ENCODE measurements around the gene ARHGAP24.

ARHGAP24 gene

DNA sequence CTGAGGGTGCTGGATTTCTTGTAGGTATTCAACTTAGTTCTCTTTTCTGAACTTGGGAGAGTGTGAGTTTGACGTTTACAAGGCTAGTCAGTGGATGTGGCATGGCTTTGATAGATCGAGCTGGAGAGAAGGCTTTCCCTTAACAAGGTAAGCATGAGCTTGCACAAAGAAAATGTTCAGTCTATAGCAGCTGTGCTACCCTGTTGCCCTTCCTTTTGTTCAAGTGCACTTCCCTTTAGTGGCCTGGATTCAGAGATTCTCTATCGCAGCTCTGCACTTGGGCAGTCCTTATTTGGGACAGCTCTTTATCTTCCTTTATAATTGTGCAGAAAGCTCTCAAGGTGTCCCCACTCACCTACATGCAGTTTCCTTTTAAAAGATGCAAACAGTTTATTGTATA lies 198.0 kb downstream of the ARHGAP24 start:
- no peak overlapping the region for H3K27ac Mint-ChIP-seq
- H3K9me3 Mint-ChIP-seq = peaks cover 1% of the 10 kb centered on the region
- H3K4me3 Mint-ChIP-seq = no peak overlapping the region

DNA sequence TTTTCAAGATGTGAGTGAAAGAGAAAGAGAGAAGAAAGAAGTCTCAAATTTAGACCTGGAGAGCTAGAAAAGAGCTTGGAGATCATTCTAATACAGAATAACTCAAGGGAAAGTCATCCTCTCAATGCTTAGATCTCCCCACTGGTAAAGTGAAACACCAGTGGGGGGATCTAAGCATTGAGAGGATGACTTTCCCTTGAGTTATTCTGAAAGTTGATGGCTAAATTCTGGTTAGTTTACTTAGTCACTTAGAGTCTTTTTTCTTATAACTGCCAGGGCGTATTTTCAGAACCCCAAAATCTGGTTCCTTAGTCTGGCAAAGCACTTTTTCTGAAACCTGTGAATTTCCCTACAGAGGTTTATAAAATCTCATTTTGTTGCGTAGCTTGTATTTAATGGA lies 198.6 kb downstream of the ARHGAP24 start:
- Mint-ChIP-seq H3K36me3 (ENCODE audit: low read depth) (no peaks in the 10 kb centered on the region), H3K27me3 (ENCODE audit: low read depth) (no peaks in the 10 kb centered on the region), H3K27ac (no peak overlapping the region), H3K9me3 (no peaks in the 10 kb centered on the region), H3K4me1 (peaks cover 28% of the 10 kb centered on the region), H3K4me3 (no peak overlapping the region)
- TF ChIP-seq, protein P1, sequence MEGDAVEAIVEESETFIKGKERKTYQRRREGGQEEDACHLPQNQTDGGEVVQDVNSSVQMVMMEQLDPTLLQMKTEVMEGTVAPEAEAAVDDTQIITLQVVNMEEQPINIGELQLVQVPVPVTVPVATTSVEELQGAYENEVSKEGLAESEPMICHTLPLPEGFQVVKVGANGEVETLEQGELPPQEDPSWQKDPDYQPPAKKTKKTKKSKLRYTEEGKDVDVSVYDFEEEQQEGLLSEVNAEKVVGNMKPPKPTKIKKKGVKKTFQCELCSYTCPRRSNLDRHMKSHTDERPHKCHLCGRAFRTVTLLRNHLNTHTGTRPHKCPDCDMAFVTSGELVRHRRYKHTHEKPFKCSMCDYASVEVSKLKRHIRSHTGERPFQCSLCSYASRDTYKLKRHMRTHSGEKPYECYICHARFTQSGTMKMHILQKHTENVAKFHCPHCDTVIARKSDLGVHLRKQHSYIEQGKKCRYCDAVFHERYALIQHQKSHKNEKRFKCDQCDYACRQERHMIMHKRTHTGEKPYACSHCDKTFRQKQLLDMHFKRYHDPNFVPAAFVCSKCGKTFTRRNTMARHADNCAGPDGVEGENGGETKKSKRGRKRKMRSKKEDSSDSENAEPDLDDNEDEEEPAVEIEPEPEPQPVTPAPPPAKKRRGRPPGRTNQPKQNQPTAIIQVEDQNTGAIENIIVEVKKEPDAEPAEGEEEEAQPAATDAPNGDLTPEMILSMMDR (IDR thresholded peaks at IDR 0.05; ENCODE audit: unreplicated experiment in 3 of 3) = no peak

More for the DNA sequence above, 198.0 kb downstream of the ARHGAP24 start:
- Mint-ChIP-seq H3K27me3 (ENCODE audit: low read depth) (no peaks in the 10 kb centered on the region), H3K36me3 (ENCODE audit: low read depth) (peaks cover 2% of the 10 kb centered on the region), H3K4me1 (peaks cover 28% of the 10 kb centered on the region)
- TF ChIP-seq, protein P1 (IDR thresholded peaks at IDR 0.05; ENCODE audit: unreplicated experiment in 3 of 3) = no peak

DNA sequence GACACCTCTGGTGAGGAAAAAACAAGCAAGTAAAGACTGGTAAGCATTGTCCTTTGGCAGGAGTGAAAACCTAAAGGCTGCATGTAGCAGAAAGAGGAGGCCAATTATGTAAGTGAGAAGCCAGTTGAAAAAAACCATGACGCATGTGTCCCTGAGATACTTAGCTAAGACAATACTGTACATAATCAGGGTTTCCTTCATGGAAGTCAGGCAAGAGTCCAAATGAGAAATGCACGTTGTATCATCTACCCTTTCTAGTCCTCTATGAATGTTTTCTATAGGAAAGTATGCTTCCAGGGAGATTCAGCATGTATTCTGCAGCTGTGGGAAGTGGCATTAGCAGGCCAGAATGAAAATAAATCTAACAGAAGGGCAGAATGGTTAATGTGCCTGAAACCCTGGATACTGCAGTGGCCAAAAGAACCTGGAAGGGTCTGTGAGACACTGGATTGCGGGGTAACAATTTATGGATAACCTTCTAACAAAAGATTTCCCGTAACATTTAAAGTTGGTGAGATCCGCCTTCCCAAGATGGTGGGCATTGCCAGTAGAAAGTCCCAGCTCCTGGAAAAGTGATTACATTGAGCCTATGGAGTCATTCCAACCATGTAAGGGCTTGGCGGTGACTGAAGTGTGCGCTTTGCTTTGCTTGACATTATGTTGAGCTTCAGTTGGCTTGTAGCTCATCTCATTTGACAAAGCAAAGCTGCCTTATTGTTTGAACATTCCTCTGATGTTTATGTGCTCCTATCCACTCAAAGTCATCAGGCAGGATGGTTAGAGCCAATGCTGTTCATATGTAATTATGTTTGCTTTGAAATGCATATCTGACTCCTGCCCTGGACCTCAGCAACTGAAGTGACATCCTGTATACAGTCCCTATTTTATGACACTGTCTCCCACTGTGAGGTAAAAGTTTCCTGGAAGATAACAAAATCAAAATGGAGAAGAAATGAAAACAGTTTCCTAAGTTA lies 200.4 kb downstream of the ARHGAP24 start:
- TF ChIP-seq, protein P1 (IDR thresholded peaks at IDR 0.05; ENCODE audit: unreplicated experiment in 3 of 3) = no peak
- H3K27ac Mint-ChIP-seq = peak overlapping the region in 2 of 3 experiments; percentile 10 to 34
- H3K36me3 Mint-ChIP-seq (ENCODE audit: low read depth) = no peaks in the 10 kb centered on the region
- no peaks in the 10 kb centered on the region for H3K27me3 Mint-ChIP-seq (ENCODE audit: low read depth)
- H3K9me3 Mint-ChIP-seq = no peaks in the 10 kb centered on the region
- H3K4me1 Mint-ChIP-seq = peaks cover 28% of the 10 kb centered on the region
- no peak overlapping the region for H3K4me3 Mint-ChIP-seq

GRCh38 chr4:85676050-85676425 lies 201.1 kb downstream of the ARHGAP24 start:
- Mint-ChIP-seq H3K9me3 (no peaks in the 10 kb centered on the region), H3K36me3 (ENCODE audit: low read depth) (no peaks in the 10 kb centered on the region), H3K4me3 (no peak overlapping the region), H3K4me1 (peaks cover 28% of the 10 kb centered on the region), H3K27me3 (ENCODE audit: low read depth) (no peaks in the 10 kb centered on the region), H3K27ac (peak overlapping the region in 1 of 3 experiments; percentile 10)
- TF ChIP-seq, protein P1 (IDR thresholded peaks at IDR 0.05; ENCODE audit: unreplicated experiment in 3 of 3) = no peak

- Mint-ChIP-seq H3K27ac (no peak overlapping the region), H3K9me3 (no peaks in the 10 kb centered on the region), H3K36me3 (ENCODE audit: low read depth) (no peaks in the 10 kb centered on the region), H3K4me3 (no peak overlapping the region), H3K4me1 (peaks cover 28% of the 10 kb centered on the region), H3K27me3 (ENCODE audit: low read depth) (no peaks in the 10 kb centered on the region)
- TF ChIP-seq, protein P1 (IDR thresholded peaks at IDR 0.05; ENCODE audit: unreplicated experiment in 3 of 3) = no peak
Measured at GRCh38 chr4:85676850-85677590, 202.1 kb downstream of the ARHGAP24 start.
